CD4-positive, alpha-beta T cell treated with Interferon alpha-2 for 1 hour (primary cell): Measurements from ENCODE around the gene GPR89B.
"Not testable (repeated sequence)": the region's sequence is repeated elsewhere in the genome, so short reads cannot be mapped to it uniquely, and the experiment has no call there.

Experiments used
- DNase-seq, 2 donors: peaks; one replicate each; pipeline ENCODE4 v3.0.0-alpha.2; 2020 to 2022

GPR89B gene

DNA sequence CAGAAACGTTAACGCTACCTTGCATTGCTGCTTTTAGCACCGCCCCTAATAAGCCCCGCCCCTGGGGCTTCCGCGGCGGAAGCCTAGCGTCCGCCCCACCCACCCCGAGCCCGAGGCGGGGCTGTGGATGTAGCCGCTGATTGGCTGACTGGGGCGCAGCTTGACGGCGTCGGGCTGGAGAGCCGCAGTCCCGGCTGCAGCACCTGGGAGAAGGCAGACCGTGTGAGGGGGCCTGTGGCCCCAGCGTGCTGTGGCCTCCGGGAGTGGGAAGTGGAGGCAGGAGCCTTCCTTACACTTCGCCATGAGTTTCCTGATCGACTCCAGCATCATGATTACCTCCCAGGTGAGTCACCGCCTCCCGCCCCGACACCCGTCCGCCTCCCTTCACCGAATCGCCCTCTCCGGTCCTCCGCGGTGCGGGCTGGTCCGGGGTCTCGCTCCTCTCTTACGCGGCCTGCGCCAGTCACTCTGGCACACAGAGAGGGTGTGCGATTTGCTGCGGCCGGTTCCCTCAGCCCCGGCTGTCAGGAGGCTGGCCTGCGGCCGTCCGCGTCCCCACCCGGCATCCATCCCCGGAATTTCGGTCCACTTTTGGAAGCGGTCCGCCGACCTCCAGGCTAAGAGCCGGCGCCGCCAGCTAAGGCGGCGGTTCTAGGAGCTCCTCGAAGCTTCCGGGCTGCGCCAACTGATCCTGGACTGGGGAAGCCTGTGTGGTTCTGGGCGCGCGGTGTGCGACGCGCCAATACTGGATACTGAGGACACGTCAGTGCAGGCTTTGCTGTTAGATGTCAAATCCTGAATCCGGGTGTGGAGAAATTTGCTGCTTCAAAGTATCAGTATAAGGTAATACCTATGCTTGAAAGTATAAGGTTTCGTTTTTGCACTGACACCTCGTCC is at the start of gene GPR89B:
GPR89B (plus strand) TSS at position 185 of the 897 bp plus-strand sequence; CDS start at position 302, 117 bp downstream.
- DNase-seq, result peak; percentile 94 to 96

DNA sequence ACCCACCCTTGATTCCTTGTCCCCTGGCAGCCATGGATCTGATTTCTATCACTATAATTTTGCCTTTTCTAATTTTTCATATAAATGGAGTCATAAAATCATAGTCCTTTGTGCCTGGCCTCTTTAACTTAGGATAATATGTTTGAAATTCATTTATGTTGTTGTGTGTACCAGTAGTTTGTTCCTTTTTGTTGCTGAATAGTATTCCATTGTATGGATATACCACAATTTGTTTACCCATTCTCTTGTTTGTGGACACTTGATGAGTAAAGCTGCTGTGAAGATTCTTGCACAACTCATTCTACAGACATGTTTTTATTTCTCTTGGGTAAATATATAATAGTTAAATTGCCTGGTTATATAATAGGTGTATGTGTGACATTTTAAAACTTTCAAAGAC is 48.3 kb upstream of the GPR89B start:
- no peak for DNase-seq

DNA sequence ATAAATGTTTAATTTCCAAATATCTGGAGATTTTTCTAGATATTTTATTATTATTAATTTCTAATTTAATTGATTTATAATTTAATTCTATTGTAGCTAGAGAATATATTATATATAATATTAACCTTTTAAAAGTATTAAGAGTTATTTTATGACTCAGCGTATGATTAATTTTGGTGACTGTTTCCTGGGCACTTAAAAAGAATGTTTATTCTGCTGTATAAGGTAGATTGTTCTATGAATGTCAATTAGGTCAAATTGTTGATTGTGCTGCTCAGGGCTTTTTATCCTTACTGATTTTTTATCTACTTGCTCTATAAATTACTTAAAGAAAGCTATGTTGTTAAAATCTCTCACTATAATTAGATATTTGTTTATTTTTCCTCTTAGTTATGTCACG is 45.7 kb upstream of the GPR89B start:
- no peak for DNase-seq

DNA sequence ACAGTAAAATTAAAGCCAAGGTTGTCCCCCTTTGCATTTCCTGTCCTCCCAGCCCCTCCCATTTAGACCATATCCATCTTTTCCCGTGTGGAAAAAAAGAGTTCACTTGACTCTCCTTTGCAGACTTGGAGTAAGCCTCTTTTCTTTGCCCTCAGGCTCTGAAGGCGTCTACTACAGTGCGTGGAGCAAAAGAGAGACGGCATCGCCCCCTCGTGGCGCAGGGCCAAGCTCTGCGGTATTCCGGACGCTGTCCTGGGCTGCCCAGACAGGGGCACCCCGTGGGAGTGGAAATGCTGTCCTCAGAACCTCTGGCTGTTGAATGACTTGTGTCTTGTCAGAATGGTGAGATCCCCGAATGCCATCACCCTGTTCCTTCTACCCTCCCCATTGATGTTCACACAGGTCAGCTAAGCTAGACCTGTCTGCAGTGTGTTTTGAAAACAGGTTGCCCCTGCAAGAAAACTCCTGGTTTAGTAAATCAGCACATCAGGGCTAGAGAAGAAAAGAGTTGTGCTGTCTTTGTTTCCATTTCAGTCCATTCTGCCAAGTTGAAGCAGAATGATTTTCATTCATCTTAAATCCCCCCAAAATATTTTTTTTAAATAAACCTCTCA is 37.9 kb upstream of the GPR89B start:
- DNase-seq, result peak; percentile 35 to 63

- DNase-seq, result no peak
These were observed 37.1 kb upstream of the GPR89B start for GRCh38 chr1:147891088-147891487.

DNA sequence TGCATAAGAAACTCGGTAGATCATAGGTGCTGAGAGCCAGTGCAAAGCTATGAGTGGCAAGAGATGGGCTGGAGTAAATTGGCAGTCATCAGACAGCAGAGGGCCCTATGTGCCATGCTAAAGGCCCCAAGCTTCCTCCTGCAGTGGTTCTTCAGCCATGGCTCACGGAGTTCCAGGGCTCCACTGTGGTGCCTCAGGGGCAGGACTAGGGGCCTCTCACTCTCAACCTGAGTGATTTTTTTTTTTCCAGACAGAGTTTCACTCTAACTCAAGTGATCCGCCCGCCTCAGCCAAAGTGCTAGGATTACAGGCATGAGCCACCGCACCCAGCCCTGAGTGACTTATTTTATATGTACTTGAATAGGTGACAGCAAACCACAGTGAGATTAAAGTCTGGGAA is 36.0 kb upstream of the GPR89B start:
- no peak for DNase-seq

- peak; percentile 16 to 56 for DNase-seq
These were observed 35.4 kb upstream of the GPR89B start for GRCh38 chr1:147892731-147893214.

GRCh38 chr1:147895123-147895522 is 33.1 kb upstream of the GPR89B start:
- DNase-seq, result no peak

GRCh38 chr1:147897029-147897752 is 31.0 kb upstream of the GPR89B start:
- no peak for DNase-seq

DNA sequence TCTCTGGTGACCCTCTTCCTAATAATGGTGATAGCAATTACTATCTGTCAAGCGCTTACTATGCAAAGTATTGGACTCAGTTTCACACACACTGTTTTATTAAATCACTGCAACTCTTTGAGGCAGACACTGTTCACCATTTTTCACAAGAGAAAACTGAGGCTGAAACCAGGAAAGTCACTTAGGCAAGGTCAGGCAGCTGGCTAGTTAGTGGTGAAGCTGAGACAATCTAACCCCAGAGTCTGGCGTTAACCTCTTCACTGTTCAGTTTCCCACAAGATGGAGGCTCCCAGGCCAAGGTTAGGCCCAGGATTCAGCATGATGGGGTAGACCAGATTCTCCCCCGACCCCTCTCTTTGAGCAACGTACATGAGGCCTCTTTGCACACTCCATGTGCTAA is 30.4 kb upstream of the GPR89B start:
- DNase-seq, result no peak

- DNase-seq, result no peak
These were observed 25.9 kb upstream of the GPR89B start, which contains the start of gene GJA8 for GRCh38 chr1:147902253-147902845. Gene GJA8, plus strand, starts transcription at chr1:147902795. Its CDS starts 5,161 bp downstream, at chr1:147907956.

DNA sequence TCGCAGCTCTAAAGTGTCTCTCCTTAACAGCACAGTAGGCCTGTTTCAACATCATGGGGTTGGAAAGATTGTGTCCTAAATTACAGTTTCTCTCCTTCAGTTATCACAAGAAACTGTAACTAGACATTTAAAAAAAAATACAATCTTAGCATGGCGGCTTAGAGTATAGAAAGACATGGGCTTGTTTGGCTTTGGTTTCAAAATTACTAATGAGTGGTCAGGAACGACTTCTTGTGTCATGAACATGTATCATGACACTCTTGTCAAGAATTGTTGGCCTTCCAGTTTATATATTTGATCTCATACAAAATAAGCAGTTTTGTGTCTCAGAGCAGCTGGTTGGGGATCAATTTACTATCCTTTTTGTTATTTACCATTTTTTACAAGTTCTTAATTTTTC is 23.5 kb upstream of the GPR89B start:
- no peak for DNase-seq

- DNase-seq, result no peak
These were observed 20.3 kb upstream of the GPR89B start for GRCh38 chr1:147907786-147908509.

- DNase-seq, result no peak
These were observed 15.7 kb upstream of the GPR89B start for GRCh38 chr1:147912553-147912952.

DNA sequence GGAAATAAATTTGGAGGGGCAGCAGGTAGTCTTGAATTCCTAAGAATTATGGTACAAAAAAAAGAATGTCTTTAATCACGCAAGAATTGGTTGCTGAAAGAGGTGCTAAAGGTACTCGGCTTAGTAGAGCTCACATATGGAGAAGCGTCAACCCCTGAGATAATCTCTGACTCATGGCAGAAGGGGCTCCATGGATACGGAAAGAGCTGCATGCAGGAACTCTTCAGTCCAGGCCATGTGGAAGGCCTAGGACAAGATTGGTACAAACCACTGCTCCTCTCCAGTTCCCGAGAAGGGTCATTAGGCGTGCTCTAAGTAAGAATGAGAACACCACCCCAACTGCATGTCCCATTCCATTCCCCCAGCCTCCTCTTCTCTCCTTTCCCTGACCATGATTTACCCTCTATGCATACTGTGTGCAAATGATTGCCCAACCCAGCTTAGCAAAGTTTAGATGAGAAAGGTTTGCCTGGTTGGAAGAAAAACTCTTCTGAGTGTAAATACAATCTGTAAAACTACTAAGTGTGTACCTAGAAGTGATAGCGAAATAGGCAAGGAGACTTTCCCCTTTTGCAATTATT is 14.8 kb upstream of the GPR89B start:
- DNase-seq, result no peak

DNA sequence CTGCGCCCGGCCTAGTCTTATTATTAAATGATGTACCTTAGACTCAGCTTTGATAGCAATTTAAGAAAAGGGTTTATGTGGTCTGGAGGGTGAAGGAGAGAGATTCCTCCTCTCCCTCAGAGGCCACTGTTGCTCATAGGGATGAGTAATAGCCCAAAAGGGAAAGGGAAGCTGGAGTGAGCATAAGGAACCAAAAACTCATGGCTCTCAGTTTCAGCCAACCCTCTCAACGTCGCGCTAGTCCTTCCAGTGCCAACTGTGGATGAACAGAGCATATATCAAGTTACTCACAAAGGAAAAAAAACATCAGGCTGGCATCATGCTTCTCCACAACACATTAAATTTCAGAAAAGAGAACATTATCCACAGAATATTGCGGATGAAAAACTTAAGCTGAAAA is 8.3 kb upstream of the GPR89B start:
- no peak for DNase-seq

DNA sequence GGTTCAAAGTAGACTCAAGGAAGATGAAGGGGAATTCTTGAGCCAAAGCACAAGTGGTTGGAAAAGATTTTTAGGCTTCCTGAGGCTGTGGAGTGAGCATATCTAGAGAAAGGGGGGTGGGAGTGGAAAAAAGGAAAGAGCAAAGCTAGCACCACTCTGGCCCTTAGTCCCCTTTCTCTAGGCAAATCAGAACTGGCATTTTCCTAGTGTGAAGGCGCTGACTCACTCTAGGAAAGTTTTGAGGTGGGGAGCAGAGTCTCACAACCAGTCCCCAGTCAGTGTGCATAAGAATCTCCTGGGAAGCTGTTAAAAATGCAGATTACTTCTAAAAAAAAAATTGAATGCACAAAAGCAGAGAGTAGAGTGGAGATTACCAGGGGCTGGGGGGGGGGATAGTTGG is 3.4 kb upstream of the GPR89B start:
- no peak for DNase-seq

DNA sequence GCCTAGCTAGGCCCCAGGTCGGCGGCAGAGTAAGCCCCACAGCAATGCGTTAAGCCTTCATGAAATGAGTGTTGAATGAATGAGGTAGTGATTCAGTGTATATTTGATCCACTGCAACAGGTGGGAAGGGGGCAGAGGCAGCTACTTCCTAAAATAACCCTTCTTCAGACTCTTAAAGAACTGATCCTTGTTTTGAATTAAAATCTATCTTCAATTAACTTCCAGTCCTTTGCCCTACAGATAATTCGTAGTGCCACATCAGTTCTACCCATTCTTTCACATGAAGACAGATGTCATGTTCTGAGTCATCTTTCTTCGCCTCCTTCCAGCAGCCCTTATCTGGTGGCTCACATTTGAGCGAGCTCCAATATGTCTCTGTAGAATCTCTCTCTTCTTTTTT is 1.0 kb upstream of the GPR89B start:
- DNase-seq, result not testable (repeated sequence)

- not testable (repeated sequence) for DNase-seq
These were observed 531 bp upstream of the GPR89B start for GRCh38 chr1:147927689-147928088.

DNA sequence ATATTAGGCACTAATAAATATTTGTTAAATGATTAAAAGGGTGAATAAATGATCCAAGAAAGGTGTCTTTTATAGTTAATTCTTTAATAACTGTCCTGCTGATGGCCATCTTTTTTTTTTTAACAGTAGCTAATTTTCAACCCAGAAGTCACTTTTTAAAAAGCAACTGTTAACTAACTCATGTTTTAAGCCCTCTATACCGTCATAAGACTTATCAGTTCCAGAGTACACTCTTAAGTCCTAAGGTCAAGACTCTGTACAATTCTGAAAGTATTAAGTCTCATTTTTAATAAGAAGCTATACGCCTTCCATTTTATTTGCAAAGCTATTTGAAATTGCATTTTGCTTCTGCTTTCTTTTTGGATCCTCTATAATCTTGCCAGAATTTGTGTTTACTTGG is 2.9 kb downstream of the GPR89B start:
- DNase-seq, result not testable (repeated sequence)

DNA sequence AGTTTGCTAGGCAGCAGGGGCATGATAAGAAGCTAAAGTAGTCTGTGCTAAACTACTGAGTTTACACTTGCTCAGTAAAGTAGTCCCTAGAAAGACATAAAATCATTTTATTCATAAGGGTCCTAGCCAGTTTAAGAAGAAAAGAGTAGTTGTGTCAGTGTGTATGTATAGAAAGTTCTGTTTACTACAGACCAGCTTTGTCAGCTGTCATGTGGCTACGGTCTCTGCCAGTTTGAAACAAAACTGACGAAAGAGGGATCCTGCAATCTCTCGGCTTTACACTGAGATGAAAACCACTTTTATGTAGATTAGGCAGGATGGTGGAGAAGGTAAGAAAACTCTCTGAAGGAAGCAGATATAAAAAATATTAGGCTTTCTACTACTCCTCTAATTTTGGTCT is 7.1 kb downstream of the GPR89B start:
- not testable (repeated sequence) for DNase-seq

GRCh38 chr1:147940456-147940855 is 12.2 kb downstream of the GPR89B start:
- DNase-seq, result not testable (repeated sequence)
